NCI-H1105 treated with DMSO at 0.1 percent for 48 hours (cell line): ENCODE data around the gene VWA8.
"Not testable (repeated sequence)": the region's sequence is repeated elsewhere in the genome, so short reads cannot be mapped to it uniquely, and the experiment has no call there.

Experiments
- DNase-seq: peaks from one replicate; lab custom pipeline; 2025; lab: John Stamatoyannopoulos, UW

Gene VWA8

GRCh38 chr13:41745496-41745895, 215.4 kb downstream of the VWA8 start:
- not testable (repeated sequence) for DNase-seq

GRCh38 chr13:41742917-41743552, 217.9 kb downstream of the VWA8 start:
- no peak for DNase-seq

- no peak for DNase-seq
These were observed 220.4 kb downstream of the VWA8 start for GRCh38 chr13:41740479-41740878.

DNA sequence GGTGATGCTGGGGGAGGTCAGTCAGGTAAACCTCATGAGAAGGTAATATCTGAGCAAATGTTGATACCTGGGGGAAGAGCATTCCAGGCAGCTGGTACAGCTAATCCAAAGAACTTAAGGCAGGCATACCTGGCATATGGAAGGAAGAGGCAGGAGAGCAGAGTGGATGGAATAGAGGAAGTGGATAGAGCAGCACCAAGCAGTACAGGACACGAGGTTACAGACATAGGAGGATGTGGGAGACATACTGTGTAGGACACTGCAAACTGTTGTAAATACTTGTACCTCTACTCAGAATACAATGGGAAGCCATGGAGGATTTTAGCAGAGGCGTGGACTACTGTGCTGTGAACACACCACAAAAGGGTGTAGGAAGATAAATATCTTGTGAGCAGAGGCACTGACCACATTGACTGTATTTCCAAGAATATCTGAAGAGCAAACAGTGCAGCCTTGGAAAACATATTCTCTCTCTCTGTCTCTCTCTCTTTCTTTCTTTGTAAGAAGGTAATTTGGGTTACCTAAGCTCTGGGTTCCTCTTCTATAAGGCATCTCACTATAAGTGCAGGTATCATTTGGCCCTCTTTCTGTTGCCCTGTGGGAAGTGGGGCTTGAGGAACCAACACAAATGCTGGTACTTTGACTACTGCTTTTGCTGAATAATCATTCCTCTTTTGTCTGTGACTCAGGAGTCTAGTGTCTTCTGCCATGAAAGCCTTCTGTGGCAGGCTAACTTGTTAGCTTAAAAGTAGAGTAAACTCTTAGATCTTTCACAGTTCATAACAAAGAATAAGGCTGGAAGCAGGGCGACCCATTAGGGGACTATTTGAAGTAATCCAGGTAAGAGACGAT, 238.0 kb downstream of the VWA8 start:
- no peak for DNase-seq

- no peak for DNase-seq
These were observed 239.9 kb downstream of the VWA8 start for GRCh38 chr13:41720839-41721561.

GRCh38 chr13:41716236-41716635, 244.7 kb downstream of the VWA8 start:
- no peak for DNase-seq

- DNase-seq = no peak
These were observed 247.5 kb downstream of the VWA8 start for GRCh38 chr13:41713405-41713804.

- no peak for DNase-seq
These were observed 250.1 kb downstream of the VWA8 start for GRCh38 chr13:41710771-41711170.

DNA sequence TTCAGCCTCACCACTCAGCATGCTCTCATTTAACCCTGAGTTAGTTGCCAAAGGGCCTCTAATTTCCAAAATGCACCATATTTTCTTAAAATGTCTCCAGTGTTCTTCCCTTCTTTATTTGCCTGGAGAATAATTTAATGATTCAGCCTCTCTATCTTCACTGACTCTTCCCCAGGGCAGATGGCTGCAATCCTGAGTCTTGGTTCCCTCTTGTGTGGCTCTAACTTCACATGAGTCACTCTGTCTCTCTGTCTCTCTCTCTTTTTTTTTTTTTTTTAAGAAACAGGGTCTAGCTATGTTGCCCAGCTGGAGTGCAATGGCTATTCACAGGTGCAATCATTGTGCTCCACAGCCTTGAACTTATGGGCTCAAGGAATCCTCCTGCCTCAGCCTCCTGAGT, 251.4 kb downstream of the VWA8 start:
- no peak for DNase-seq

- DNase-seq = no peak
These were observed 252.2 kb downstream of the VWA8 start for GRCh38 chr13:41708713-41709112.

DNA sequence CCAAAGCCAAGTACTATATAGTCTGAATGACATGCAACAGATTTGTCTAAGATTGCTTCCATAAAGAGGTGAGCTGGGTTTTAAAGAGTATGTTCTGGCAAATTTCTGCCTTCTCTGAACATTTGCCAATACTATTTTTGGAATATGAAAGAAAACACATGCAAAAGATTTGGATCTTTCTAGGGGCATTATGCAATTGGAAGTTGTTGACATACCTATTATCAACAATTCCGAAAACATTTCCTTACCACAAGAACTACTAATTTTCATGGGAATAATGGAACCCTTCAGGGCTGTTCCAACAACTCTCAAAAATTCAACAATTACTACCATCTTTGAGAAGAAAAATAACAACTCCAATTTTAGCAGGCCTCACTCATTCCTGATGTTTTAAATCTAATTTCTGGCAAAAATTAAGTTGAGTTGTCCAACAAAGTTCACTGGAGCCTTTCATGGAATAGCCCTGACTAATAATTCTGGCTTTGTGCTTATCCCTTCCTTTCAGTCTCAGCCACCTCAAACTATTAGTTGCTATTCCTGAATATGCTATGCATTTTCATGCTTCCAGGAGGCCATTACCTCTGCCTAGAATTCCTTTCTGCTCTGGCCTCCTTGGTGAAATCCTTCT, 253.6 kb downstream of the VWA8 start:
- DNase-seq = no peak

DNA sequence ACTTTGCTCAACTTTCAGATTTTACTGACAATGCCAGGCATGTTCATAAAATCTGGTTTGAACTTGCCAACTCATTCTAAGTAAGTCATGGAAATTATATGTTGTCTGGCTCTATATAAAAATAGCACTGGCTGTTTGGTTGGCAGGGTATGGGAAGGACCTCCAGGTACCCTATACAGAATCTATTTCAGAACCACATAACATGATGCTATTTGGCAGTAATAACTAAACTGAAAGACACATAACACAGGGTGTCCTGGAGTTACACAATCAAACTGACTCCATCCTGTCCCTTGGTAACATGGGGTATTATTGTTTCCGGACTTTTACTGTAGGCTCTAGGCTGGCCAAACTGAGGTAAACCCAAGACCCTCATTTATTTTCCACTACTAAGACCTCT, 254.8 kb downstream of the VWA8 start:
- DNase-seq = no peak

DNA sequence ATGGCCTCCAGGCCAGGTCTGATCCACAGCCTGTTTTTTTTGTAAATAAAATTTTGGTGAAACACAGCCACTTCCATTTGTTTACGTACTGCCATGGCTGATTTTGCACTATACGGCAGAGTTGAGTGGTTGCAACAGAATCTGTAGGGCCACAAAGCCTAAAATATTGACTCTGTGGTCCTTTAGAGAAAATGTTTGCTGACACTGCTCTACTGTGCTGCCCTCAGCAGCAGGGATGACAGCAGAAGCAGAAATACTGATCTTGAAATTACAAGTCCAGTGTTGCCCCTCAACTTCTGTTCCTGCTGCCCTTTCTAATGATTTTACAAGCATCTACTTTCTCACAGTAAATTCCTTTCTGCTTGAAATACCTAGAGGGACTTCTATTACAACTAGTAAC, 258.4 kb downstream of the VWA8 start:
- no peak for DNase-seq

GRCh38 chr13:41701676-41702075, 259.2 kb downstream of the VWA8 start:
- DNase-seq = no peak

DNA sequence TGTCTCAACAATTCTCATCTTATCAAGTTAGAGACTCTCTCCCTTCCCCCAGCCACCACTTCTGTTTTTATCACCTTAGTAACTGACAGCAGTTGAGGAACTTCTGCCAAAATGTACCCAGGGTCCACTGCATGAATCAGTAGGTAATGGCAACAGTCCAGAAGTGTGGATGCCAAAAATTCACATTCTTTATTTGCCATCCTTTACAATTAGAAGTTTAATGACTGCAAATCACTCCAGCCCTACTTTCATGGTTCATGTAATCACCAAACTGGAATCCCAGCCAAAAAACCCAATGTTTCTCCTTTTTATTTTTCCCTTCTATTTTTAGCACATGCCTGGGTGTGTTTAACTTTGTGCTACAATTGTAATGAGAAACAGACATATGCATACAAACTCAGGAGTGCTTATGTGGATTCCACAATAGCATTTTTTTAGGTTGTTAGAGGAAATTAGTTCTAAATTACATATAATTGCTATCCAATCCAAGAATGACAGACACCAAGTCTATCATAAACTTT, 260.1 kb downstream of the VWA8 start:
- peak; percentile 88 for DNase-seq

- DNase-seq = no peak
These were observed 261.1 kb downstream of the VWA8 start for GRCh38 chr13:41699759-41700158.

GRCh38 chr13:41697578-41697977, 263.3 kb downstream of the VWA8 start:
- no peak for DNase-seq

- DNase-seq = no peak
These were observed 264.5 kb downstream of the VWA8 start for GRCh38 chr13:41696163-41697003.

GRCh38 chr13:41694545-41695301, 266.2 kb downstream of the VWA8 start:
- no peak for DNase-seq

DNA sequence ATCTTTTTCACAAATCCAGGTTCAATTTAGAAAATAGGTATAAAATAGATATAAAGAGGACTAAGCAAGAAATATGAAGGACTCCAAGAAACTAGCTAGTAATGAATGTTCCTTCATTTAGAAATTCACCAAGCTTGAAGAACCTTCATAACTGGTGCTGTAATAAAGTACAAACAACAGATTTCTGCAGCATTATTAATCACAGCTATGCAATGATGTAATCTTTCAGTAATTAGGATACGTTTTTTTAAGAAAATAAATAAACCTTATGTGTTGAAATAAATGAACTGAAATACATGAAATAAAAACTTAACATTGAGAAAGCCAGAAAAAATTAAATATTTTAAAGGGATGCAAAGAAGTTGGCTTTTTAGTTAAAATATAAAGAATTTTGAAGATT, 267.5 kb downstream of the VWA8 start:
- DNase-seq = no peak

- no peak for DNase-seq
These were observed 269.6 kb downstream of the VWA8 start for GRCh38 chr13:41691274-41691673.
